ENCODE results near the gene NCS1. TPM values are rescaled to one million over a fixed set of nuclear protein-coding genes. Genes with fewer than 3 reads are reported as not detected.

The NCS1 gene
- total and polyA plus RNA-seq, 2 of the 8 experiments (the other 6 are each of a cell fraction or from before 2014, with no cell fraction given), result 34.7 to 47.6 TPM

- Histone ChIP-seq H3K9ac (replicated peaks in 1 of 4; ENCODE audit: extremely low read depth in 1 of 4, low read depth in 3 of 4, low read length in 3 of 4) (no peak overlapping the region; a peak in 1 of 7 replicates), H3K9me3 (ENCODE audit: insufficient read depth in 2 of 2, low read depth in 1 of 2, low read length in 1 of 2) (no peaks in the 10 kb centered on the region), H2BK12ac (ENCODE audit: low read depth, low read length) (no peak overlapping the region), H3K23me2 (ENCODE audit: low read depth, low read length) (no peaks in the 10 kb centered on the region), H3K18ac (ENCODE audit: extremely low read depth, low read length) (no peak overlapping the region), H3K27ac (ENCODE audit: low read depth, low read length) (no peak overlapping the region), H3K14ac (ENCODE audit: insufficient read length) (no peak overlapping the region), H3K4me3 (ENCODE audit: extremely low read depth in 1 of 4, insufficient read depth in 2 of 4, low read depth in 3 of 4, low read length in 4 of 4) (no peak overlapping the region), H4K20me1 (replicated peaks in 1 of 2; ENCODE audit: control insufficient read depth in 1 of 2, insufficient read depth in 2 of 2, low read length in 2 of 2) (no peaks in the 10 kb centered on the region), H3K79me1 (ENCODE audit: low read depth, low read length) (no peaks in the 10 kb centered on the region), H2BK15ac (ENCODE audit: low read length) (no peak overlapping the region), H3K4ac (replicated peaks; ENCODE audit: insufficient read length, low read depth, low read length) (no peak overlapping the region), H4K8ac (ENCODE audit: extremely low read depth, insufficient read depth, low read length) (no peak overlapping the region), H2AFZ (ENCODE audit: low read length) (no peak overlapping the region), H3K4me1 (replicated peaks in 1 of 4; ENCODE audit: control insufficient read depth in 3 of 4, insufficient read depth in 4 of 4, low read length in 3 of 4) (peaks cover 0 to 2% (median under 1%) of the 10 kb centered on the region in 4 experiments; a peak in 1 of 7 replicates), H3K4me2 (ENCODE audit: insufficient read depth in 1 of 2, low read depth in 2 of 2, low read length in 2 of 2) (no peak overlapping the region), H3K56ac (replicated peaks; ENCODE audit: insufficient read length, low read depth, low read length) (no peak overlapping the region), H2BK5ac (ENCODE audit: low read depth, low read length) (no peak overlapping the region; the same call in 1 of the 2 replicates), H3K79me2 (ENCODE audit: control insufficient read depth in 1 of 2, insufficient read depth in 2 of 2, low read length in 2 of 2) (no peaks in the 10 kb centered on the region), H3K27me3 (replicated peaks in 1 of 4; ENCODE audit: control insufficient read depth in 3 of 4, extremely low read depth in 1 of 4, insufficient read depth in 3 of 4, low read length in 3 of 4) (no peaks in the 10 kb centered on the region), H2BK20ac (ENCODE audit: low read length) (no peak overlapping the region), H2BK120ac (replicated peaks; ENCODE audit: low read depth, low read length) (no peak overlapping the region), H4K5ac (ENCODE audit: insufficient read length, low read depth, low read length) (no peak overlapping the region), H3K23ac (ENCODE audit: insufficient read length) (no peak overlapping the region), H4K91ac (replicated peaks; ENCODE audit: insufficient read length, low read length) (no peak overlapping the region), H3K36me3 (ENCODE audit: control insufficient read depth in 2 of 4, insufficient read depth in 4 of 4, low read length in 3 of 4) (peaks cover 0 to 8% (median under 1%) of the 10 kb centered on the region in 4 experiments; a peak in 2 of 8 replicates), H2AK5ac (ENCODE audit: low read depth, low read length) (no peak overlapping the region)
- 89% methylated on average over 27 of the region's 27 CpGs; no CpG with 5 or more reads in 1 of the 2 experiments for WGBS, 2 experiments (ENCODE audit: extremely low coverage in 1 of 2, insufficient coverage in 1 of 2, insufficient read length in 1 of 2, insufficient replicate concordance in 2 of 2, low coverage in 1 of 2, low lambda C conversion rate in 2 of 2, missing lambda C conversion rate in 1 of 2)
- POLR2A ChIA-PET (ENCODE audit: partially characterized antibody), result interaction anchor here (0.8 kb wide), 1 partner anchor 30 kb away, joined by 3 read pairs; no protein-coding TSS in a partner anchor
- CTCF ChIA-PET (ENCODE audit: partially characterized antibody), result no interaction called here
- FAIRE-seq (no peak), DNase-seq (ENCODE audit: low read depth in 1 of 2, low spot score in 2 of 2) (no peak)
- TF ChIP-seq GABPA (IDR thresholded peaks at IDR 0.05; ENCODE audit: borderline replicate concordance, insufficient read depth, low read length), result no peak
- no peak for TF ChIP-seq POU5F1 (IDR thresholded peaks at IDR 0.05; ENCODE audit: low read depth, low read length)
- no peak for TF ChIP-seq CBX5 (IDR thresholded peaks at IDR 0.05; ENCODE audit: low read depth, low read length)
- TF ChIP-seq GTF2F1 (IDR thresholded peaks at IDR 0.05; ENCODE audit: borderline replicate concordance, low read depth, low read length), result no peak
- TF ChIP-seq HDAC6 (IDR thresholded peaks at IDR 0.05; ENCODE audit: low read depth, low read length), result no peak
- no peak for TF ChIP-seq SIX5 (IDR thresholded peaks at IDR 0.05; ENCODE audit: low read depth, low read length)
- TF ChIP-seq MAFK (IDR thresholded peaks at IDR 0.05; ENCODE audit: low read depth, low read length), result no peak
- no peak for TF ChIP-seq EZH2 (IDR thresholded peaks at IDR 0.05; ENCODE audit: low read depth, low read length, severe bottlenecking)
- TF ChIP-seq JUN (IDR thresholded peaks at IDR 0.05; ENCODE audit: low read depth, low read length), result no peak
- no peak for TF ChIP-seq BRCA1 (IDR thresholded peaks at IDR 0.05; ENCODE audit: low read depth, low read length)
- no peak for TF ChIP-seq RBBP5 (IDR thresholded peaks at IDR 0.05; ENCODE audit: borderline replicate concordance, low read depth, low read length)
- TF ChIP-seq SAP30 (IDR thresholded peaks at IDR 0.05; ENCODE audit: insufficient read depth, insufficient replicate concordance, low read length), result no peak
- no peak for TF ChIP-seq KDM1A (IDR thresholded peaks at IDR 0.05; ENCODE audit: borderline replicate concordance, low read length)
- no peak for TF ChIP-seq SIRT6 (IDR thresholded peaks at IDR 0.05; ENCODE audit: low read length)
These were observed 60.8 kb downstream of the NCS1 start for GRCh38 chr9:130232899-130233586.

Measured in H1 (cell line).